HG03280 (cell line): ENCODE measurements around the gene FXYD1.

Source experiments
- ATAC-seq: cut with Tn5 transposase; IDR thresholded peaks from one replicate; pipeline ENCODE4 v1.9.1; 2021; ENCODE audit warnings: mild to moderate bottlenecking, moderate library complexity; ENCODE audit not compliant: unreplicated experiment

FXYD1 gene

DNA sequence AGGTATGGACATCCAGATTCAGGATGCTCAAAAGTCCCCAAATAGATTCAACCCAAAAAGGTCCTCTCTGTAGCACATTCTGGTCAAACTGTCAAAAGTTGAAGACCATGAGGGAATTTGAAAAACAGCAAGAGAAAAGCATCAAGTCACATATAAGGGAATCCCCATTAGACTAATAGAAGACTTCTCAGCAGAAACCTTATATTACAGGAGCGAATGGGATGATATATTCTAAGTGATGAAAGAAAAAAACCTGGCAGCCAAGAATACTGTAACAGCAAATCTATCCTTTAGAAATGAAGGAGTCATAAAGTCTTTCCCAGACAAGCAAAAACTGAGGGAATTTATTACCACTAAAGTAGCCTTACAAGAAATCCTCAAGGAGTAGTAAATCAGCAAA, 45.6 kb downstream of the FXYD1 start:
- ATAC-seq: no peak

DNA sequence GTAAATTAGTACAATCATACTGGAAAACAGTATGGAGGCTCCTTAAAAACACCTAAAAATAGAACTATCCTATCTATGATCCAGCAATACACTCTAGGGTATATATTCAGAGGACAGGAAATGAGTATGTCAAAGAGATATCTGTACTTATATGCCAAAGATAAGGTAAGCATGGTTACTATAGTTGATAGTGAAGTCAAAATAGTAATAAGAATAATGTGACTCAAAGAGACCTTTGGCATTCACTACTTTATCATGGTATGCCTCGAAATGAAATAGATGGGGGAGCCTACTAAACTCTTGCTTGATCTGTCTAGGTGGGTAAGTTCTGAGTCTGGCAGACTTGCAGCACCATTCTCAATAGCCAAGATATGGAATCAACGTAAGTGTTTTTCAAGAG, 46.3 kb downstream of the FXYD1 start:
- no peak for ATAC-seq
